Panc1 (cell line): ENCODE data around the gene CLDN34. TPM values are rescaled to one million over a fixed set of nuclear protein-coding genes. Genes with fewer than 3 reads are reported as not detected.

Experiments used
- ATAC-seq: fragments of 200-7000 bp; cut with Tn5 transposase; 2 replicates; pipeline ENCODE4 v1.9.1; 2020; ENCODE audit warnings: mild to moderate bottlenecking, moderate library complexity
- BruUV-seq: library from RNA; stranded (reverse); fragments of 400-500 nt; replicated peaks from 2 replicates; lab custom pipeline; 2021; lab: Mats Ljungman, UMichigan
- CTCF ChIA-PET: fragments of 300-600 bp; sonication (Branson Sonifier 250); formaldehyde crosslinking; loops from one replicate; lab custom pipeline; 2022; ENCODE audit warnings: antibody characterized with exemption; lab: Charles Lee
- POLR2A ChIA-PET: fragments of 300-600 bp; sonication (Branson Sonifier 250); formaldehyde crosslinking; loops from one replicate; lab custom pipeline; 2022; ENCODE audit warnings: antibody characterized with exemption; lab: Charles Lee
- DNase-seq: peaks from one replicate; pipeline ENCODE4 v3.0.0-alpha.2; 2010; ENCODE audit warnings: low read depth, low spot score
- H3K27ac ChIP-seq: 2 replicates; pipeline ENCODE4 v1.5.1; 2011; ENCODE audit warnings: mild to moderate bottlenecking, low read length, inconsistent platforms
- H3K27me3 ChIP-seq: fragments of 200-500 bp; sonication (Bioruptor generic); 2 replicates; pipeline ENCODE4 v1.6.0; 2014; ENCODE audit warnings: low read length, inconsistent platforms; ENCODE audit not compliant: control insufficient read depth, insufficient read depth
- H3K36me3 ChIP-seq: fragments of 200-500 bp; sonication (Bioruptor generic); 2 replicates; pipeline ENCODE4 v1.5.1; 2014; ENCODE audit warnings: inconsistent platforms, mild to moderate bottlenecking, low read length, moderate library complexity; ENCODE audit not compliant: control insufficient read depth, insufficient read depth
- H3K4me1 ChIP-seq: 2 replicates; pipeline ENCODE4 v1.5.1; 2011; ENCODE audit warnings: inconsistent platforms, mild to moderate bottlenecking, low read length, moderate library complexity; ENCODE audit not compliant: control insufficient read depth, insufficient read depth
- H3K4me3 ChIP-seq, 2 experiments: 2 replicates each; pipeline ENCODE4 v1.5.1; 2011 to 2012; ENCODE audit warnings: low read depth in 2 of 2, low read length in 2 of 2, mild to moderate bottlenecking in 2 of 2, inconsistent platforms in 1 of 2, moderate library complexity in 1 of 2
- H3K9me3 ChIP-seq: fragments of 200-500 bp; sonication (Bioruptor generic); 2 replicates; pipeline ENCODE4 v1.5.1; 2014; ENCODE audit warnings: low read depth, mild to moderate bottlenecking, inconsistent platforms, low read length, moderate library complexity; ENCODE audit not compliant: control insufficient read depth, insufficient read depth
- CTCF ChIP-seq: fragments of 450-650 bp; IDR thresholded peaks from 2 replicates; pipeline ENCODE4 v1.5.1; 2017; ENCODE audit warnings: mild to moderate bottlenecking
- POLR2AphosphoS5 ChIP-seq: IDR thresholded peaks from 2 replicates; pipeline ENCODE4 v1.6.1; 2012; ENCODE audit warnings: mild to moderate bottlenecking, low read depth, low read length, moderate library complexity
- REST ChIP-seq, 2 experiments: IDR thresholded peaks; 2 replicates each; pipeline ENCODE4 v1.6.1; 2011 to 2012; ENCODE audit warnings: low read depth in 2 of 2, control low read depth in 1 of 2, low read length in 1 of 2, mild to moderate bottlenecking in 1 of 2, moderate library complexity in 1 of 2; ENCODE audit not compliant: insufficient read depth in 1 of 2
- SIN3A ChIP-seq: IDR thresholded peaks from 2 replicates; pipeline ENCODE4 v1.6.1; 2012; ENCODE audit warnings: low read depth, mild to moderate bottlenecking, low read length, moderate library complexity, borderline replicate concordance; ENCODE audit not compliant: insufficient read depth
- TCF7L2 ChIP-seq: IDR thresholded peaks from 2 replicates; pipeline ENCODE4 v1.6.1; 2011; ENCODE audit warnings: mild to moderate bottlenecking, low read depth, low read length, inconsistent platforms
- in situ Hi-C: cut with HindIII; loops from 2 replicates; pipeline ENCODE4 v1.10.0; 2016; ENCODE audit warnings: low sequenced_read_pairs, low pct_unique_long_range_greater_than_20kb
- intact Hi-C: fragments of 100-400 bp; cut with micrococcal nuclease; formaldehyde crosslinking; loops from one replicate; pipeline ENCODE4 v1.10.0; 2022; ENCODE audit not compliant: unreplicated experiment
- total RNA-seq: library from RNA; stranded (reverse); gene quantifications from one replicate; pipeline ENCODE4 v1.2.1, GENCODE V29; 2021; ENCODE audit not compliant: unreplicated experiment

CLDN34 gene
- total RNA-seq, 1 experiment from 2014 or later, result not detected

- no peaks in the 10 kb centered on the region for H3K9me3 ChIP-seq
- BruUV-seq, result no TSS peak
- no peak for TF ChIP-seq CTCF
- no peak for TF ChIP-seq REST (IDR thresholded peaks at IDR 0.05; ENCODE audit: insufficient read depth in 1 of 2, low read depth in 2 of 2, low read length in 1 of 2)
- TF ChIP-seq TCF7L2, result no peak
- TF ChIP-seq SIN3A, result no peak
- no peak for TF ChIP-seq POLR2AphosphoS5
- no peaks in the 10 kb centered on the region for H3K27me3 ChIP-seq
- DNase-seq (no peak), ATAC-seq (no peak)
- no peak overlapping the region for H3K4me3 ChIP-seq
- ChIA-PET POLR2A (no interaction called here), CTCF (no interaction called here)
- no peak overlapping the region for H3K27ac ChIP-seq
- in situ Hi-C loops, result no loop called here
- H3K4me1 ChIP-seq, result no peaks in the 10 kb centered on the region
- intact Hi-C loops, result no loop called here
- no peaks in the 10 kb centered on the region for H3K36me3 ChIP-seq
Measured at GRCh38 chrX:9938516-9938915, 28.6 kb upstream of the CLDN34 start.

GRCh38 chrX:9940421-9940820 lies 26.7 kb upstream of the CLDN34 start:
- CTCF ChIA-PET, result no interaction called here
- H3K9me3 ChIP-seq, result no peaks in the 10 kb centered on the region
- no peaks in the 10 kb centered on the region for H3K27me3 ChIP-seq
- BruUV-seq, result no TSS peak
- no peaks in the 10 kb centered on the region for H3K36me3 ChIP-seq
- no peak for TF ChIP-seq CTCF
- TF ChIP-seq TCF7L2, result no peak
- no peak overlapping the region for H3K4me3 ChIP-seq
- POLR2A ChIA-PET, result no interaction called here
- H3K4me1 ChIP-seq, result no peaks in the 10 kb centered on the region
- no peak for DNase-seq
- H3K27ac ChIP-seq, result no peak overlapping the region
- in situ Hi-C loops (no loop called here), intact Hi-C loops (no loop called here)
- no peak for ATAC-seq

- Histone ChIP-seq H3K36me3 (no peaks in the 10 kb centered on the region), H3K27me3 (no peaks in the 10 kb centered on the region), H3K4me1 (no peaks in the 10 kb centered on the region), H3K27ac (no peak overlapping the region), H3K9me3 (no peaks in the 10 kb centered on the region), H3K4me3 (no peak overlapping the region)
- ChIA-PET POLR2A (no interaction called here), CTCF (no interaction called here)
- no TSS peak for BruUV-seq
- DNase-seq, result no peak
- TF ChIP-seq CTCF (no peak), REST (IDR thresholded peaks at IDR 0.05; ENCODE audit: insufficient read depth in 1 of 2, low read depth in 2 of 2, low read length in 1 of 2) (no peak), TCF7L2 (no peak), POLR2AphosphoS5 (no peak), SIN3A (no peak)
- in situ Hi-C loops (no loop called here), intact Hi-C loops (no loop called here)
- no peak for ATAC-seq
Measured at GRCh38 chrX:9942086-9942485, 25.1 kb upstream of the CLDN34 start.
